CD4-positive, alpha-beta T cell (primary cell): Measurements from ENCODE around the gene HDGFL1. TPM values are rescaled to one million over a fixed set of nuclear protein-coding genes. Genes with fewer than 3 reads are reported as not detected.

ENCODE experiments used
- ATAC-seq: fragments of 200-7000 bp; cut with Tn5 transposase; one replicate; pipeline ENCODE4 v1.10.0; 2022; ENCODE audit warnings: mild to moderate bottlenecking; ENCODE audit not compliant: poor library complexity
- CTCF ChIA-PET: fragments of 350-600 bp; sonication (Branson Sonifier 250); formaldehyde crosslinking; loops from one replicate; lab custom pipeline; 2021; ENCODE audit warnings: antibody characterized with exemption, inconsistent platforms; lab: Charles Lee
- POLR2A ChIA-PET: fragments of 350-600 bp; sonication (Branson Sonifier 250); formaldehyde crosslinking; loops from one replicate; lab custom pipeline; 2021; ENCODE audit warnings: antibody characterized with exemption, inconsistent platforms; lab: Charles Lee
- DNase-seq, 14 experiments: peaks; one replicate each; pipeline ENCODE4 v3.0.0-alpha.2; 2013 to 2020; ENCODE audit warnings: mixed read lengths in 2 of 14
- H3K27ac ChIP-seq, 2 donors: one replicate each; pipeline versions ENCODE4 v1.5.1 to v1.7.0; 2013; ENCODE audit warnings: low read length in 2 of 2, low read depth in 1 of 2, mild to moderate bottlenecking in 1 of 2
- H3K27me3 ChIP-seq, 2 experiments: 1 replicate in 1 of 2; 2 replicates in 1 of 2; pipeline versions ENCODE4 v1.6.1 to v1.7.0; 2013; ENCODE audit warnings: low read length in 2 of 2, control low read depth in 1 of 2, mild to moderate bottlenecking in 1 of 2, moderate library complexity in 1 of 2; ENCODE audit not compliant: insufficient read depth in 2 of 2, control insufficient read depth in 1 of 2
- H3K36me3 ChIP-seq: one replicate; pipeline ENCODE4 v1.6.1; 2013; ENCODE audit warnings: low read length, control low read depth; ENCODE audit not compliant: insufficient read depth
- H3K4me1 ChIP-seq: one replicate; pipeline ENCODE4 v1.6.1; 2013; ENCODE audit warnings: low read length, control low read depth; ENCODE audit not compliant: insufficient read depth
- H3K4me3 ChIP-seq: one replicate; pipeline ENCODE4 v1.5.1; 2013; ENCODE audit warnings: mild to moderate bottlenecking, low read length, moderate library complexity
- H3K9me3 ChIP-seq, 2 experiments: 1 replicate in 1 of 2; 2 replicates in 1 of 2; pipeline versions ENCODE4 v1.6.1 to v1.7.0; 2013; ENCODE audit warnings: low read length in 2 of 2, mild to moderate bottlenecking in 2 of 2, control low read depth in 1 of 2, moderate library complexity in 1 of 2; ENCODE audit not compliant: control insufficient read depth in 1 of 2, insufficient read depth in 1 of 2
- H3K27ac Mint-ChIP-seq: one replicate; pipeline ENCODE4 v1.8.0; 2020; ENCODE audit warnings: mixed read lengths
- H3K27me3 Mint-ChIP-seq: one replicate; pipeline ENCODE4 v1.8.0; 2021; ENCODE audit warnings: mixed read lengths
- H3K36me3 Mint-ChIP-seq: one replicate; pipeline ENCODE4 v1.8.0; 2021; ENCODE audit warnings: low read depth, mixed read lengths
- H3K4me1 Mint-ChIP-seq: one replicate; pipeline ENCODE4 v1.8.0; 2021; ENCODE audit warnings: low read depth, mixed read lengths
- H3K4me3 Mint-ChIP-seq: one replicate; pipeline ENCODE4 v1.8.0; 2020; ENCODE audit warnings: mild to moderate bottlenecking, mixed read lengths
- H3K9me3 Mint-ChIP-seq: one replicate; pipeline ENCODE4 v1.8.0; 2020; ENCODE audit warnings: mixed read lengths
- CTCF ChIP-seq: fragments of 200-600 bp; IDR thresholded peaks from one replicate; pipeline ENCODE4 v1.8.0; 2022; ENCODE audit warnings: antibody characterized with exemption, mild to moderate bottlenecking
- intact Hi-C, 2 experiments: fragments of 100-400 bp; cut with DNase I in 1 of 2; cut with micrococcal nuclease in 1 of 2; formaldehyde crosslinking; loops; one replicate each; pipeline versions ENCODE4 v1.15.1 to v1.9.0; 2023 to 2025; cut with DNase I, micrococcal nuclease
- total RNA-seq, 174 experiments: library from RNA in 2 of 174; stranded (reverse) in 2 of 174; gene quantifications; one replicate each; pipeline ENCODE4 v1.2.3 and lab custom pipeline; 2021 to 2026

The HDGFL1 gene
- total RNA-seq, 2 experiments from 2014 or later = not detected

GRCh38 chr6:22589118-22589517 lies 19.8 kb downstream of the HDGFL1 start:
- Histone ChIP-seq H3K36me3 (no peaks in the 10 kb centered on the region), H3K4me3 (no peak overlapping the region), H3K27me3 (no peaks in the 10 kb centered on the region), H3K9me3 (no peaks in the 10 kb centered on the region), H3K4me1 (no peaks in the 10 kb centered on the region), H3K27ac (no peak overlapping the region)
- ChIA-PET POLR2A (no interaction called here), CTCF (no interaction called here)
- DNase-seq (no peak), ATAC-seq (no peak)
- Mint-ChIP-seq H3K9me3 (no peaks in the 10 kb centered on the region), H3K27me3 (no peaks in the 10 kb centered on the region), H3K27ac (no peak overlapping the region), H3K4me1 (no peaks in the 10 kb centered on the region), H3K4me3 (no peak overlapping the region), H3K36me3 (no peaks in the 10 kb centered on the region)
- no peak for TF ChIP-seq CTCF
- intact Hi-C loops = no loop called here

- Mint-ChIP-seq H3K4me1 (no peaks in the 10 kb centered on the region), H3K4me3 (no peak overlapping the region), H3K27me3 (no peaks in the 10 kb centered on the region), H3K27ac (no peak overlapping the region), H3K36me3 (no peaks in the 10 kb centered on the region), H3K9me3 (no peaks in the 10 kb centered on the region)
- no peaks in the 10 kb centered on the region for H3K9me3 ChIP-seq
- no peak overlapping the region for H3K27ac ChIP-seq
- no peaks in the 10 kb centered on the region for H3K36me3 ChIP-seq
- no peaks in the 10 kb centered on the region for H3K4me1 ChIP-seq
- intact Hi-C loops = no loop called here
- POLR2A ChIA-PET = no interaction called here
- no peak overlapping the region for H3K4me3 ChIP-seq
- no peaks in the 10 kb centered on the region for H3K27me3 ChIP-seq
- no peak for TF ChIP-seq CTCF
- DNase-seq (no peak), ATAC-seq (no peak)
- CTCF ChIA-PET = no interaction called here
Measured at GRCh38 chr6:22590423-22590822, 21.1 kb downstream of the HDGFL1 start.

- Mint-ChIP-seq H3K4me3 (no peak overlapping the region), H3K27me3 (no peaks in the 10 kb centered on the region), H3K9me3 (no peaks in the 10 kb centered on the region), H3K27ac (no peak overlapping the region), H3K4me1 (no peaks in the 10 kb centered on the region), H3K36me3 (no peaks in the 10 kb centered on the region)
- H3K9me3 ChIP-seq = no peaks in the 10 kb centered on the region
- H3K27ac ChIP-seq = no peak overlapping the region
- ChIA-PET POLR2A (no interaction called here), CTCF (interaction anchor here (0.6 kb wide), 1 partner anchor 247 kb away, joined by 3 read pairs; no protein-coding TSS in a partner anchor)
- no peak for TF ChIP-seq CTCF
- H3K4me1 ChIP-seq = no peaks in the 10 kb centered on the region
- no peak overlapping the region for H3K4me3 ChIP-seq
- no peaks in the 10 kb centered on the region for H3K36me3 ChIP-seq
- intact Hi-C loops = no loop called here
- H3K27me3 ChIP-seq = no peaks in the 10 kb centered on the region
- no peak for DNase-seq
- ATAC-seq = no peak
Measured at GRCh38 chr6:22593895-22594294, 24.5 kb downstream of the HDGFL1 start.
